ENCODE results near the gene SLC7A8. TPM values are rescaled to one million over a fixed set of nuclear protein-coding genes. Genes with fewer than 3 reads are reported as not detected.

The SLC7A8 gene
- total RNA-seq, 4 donors from 2014 or later, result 45.2 to 67.7 (median 53.2) TPM

- WGBS, result 76% methylated on average over 6 of the region's 6 CpGs
- Histone ChIP-seq H3K27ac (no peak overlapping the region), H3K27me3 (peaks cover 5% of the 10 kb centered on the region), H3K36me3 (no peaks in the 10 kb centered on the region), H3K4me3 (no peak overlapping the region), H3K9me3 (no peaks in the 10 kb centered on the region), H3K4me1 (no peaks in the 10 kb centered on the region)
- no peak for DNase-seq (ENCODE audit: low spot score in 2 of 2)
- no peak for TF ChIP-seq EP300 (IDR thresholded peaks at IDR 0.05)
- TF ChIP-seq CTCF (IDR thresholded peaks at IDR 0.05), result no peak
- no peak for TF ChIP-seq POLR2AphosphoS5 (IDR thresholded peaks at IDR 0.05)
- TF ChIP-seq POLR2A (IDR thresholded peaks at IDR 0.05), result no peak
These were observed 33.9 kb upstream of the SLC7A8 start for GRCh38 chr14:23217032-23218020.

- TF ChIP-seq POLR2AphosphoS5 (IDR thresholded peaks at IDR 0.05) (no peak), POLR2A (IDR thresholded peaks at IDR 0.05) (no peak), CTCF (IDR thresholded peaks at IDR 0.05) (no peak), EP300 (IDR thresholded peaks at IDR 0.05) (no peak)
These were observed 32.0 kb upstream of the SLC7A8 start for GRCh38 chr14:23215421-23215820.

DNA sequence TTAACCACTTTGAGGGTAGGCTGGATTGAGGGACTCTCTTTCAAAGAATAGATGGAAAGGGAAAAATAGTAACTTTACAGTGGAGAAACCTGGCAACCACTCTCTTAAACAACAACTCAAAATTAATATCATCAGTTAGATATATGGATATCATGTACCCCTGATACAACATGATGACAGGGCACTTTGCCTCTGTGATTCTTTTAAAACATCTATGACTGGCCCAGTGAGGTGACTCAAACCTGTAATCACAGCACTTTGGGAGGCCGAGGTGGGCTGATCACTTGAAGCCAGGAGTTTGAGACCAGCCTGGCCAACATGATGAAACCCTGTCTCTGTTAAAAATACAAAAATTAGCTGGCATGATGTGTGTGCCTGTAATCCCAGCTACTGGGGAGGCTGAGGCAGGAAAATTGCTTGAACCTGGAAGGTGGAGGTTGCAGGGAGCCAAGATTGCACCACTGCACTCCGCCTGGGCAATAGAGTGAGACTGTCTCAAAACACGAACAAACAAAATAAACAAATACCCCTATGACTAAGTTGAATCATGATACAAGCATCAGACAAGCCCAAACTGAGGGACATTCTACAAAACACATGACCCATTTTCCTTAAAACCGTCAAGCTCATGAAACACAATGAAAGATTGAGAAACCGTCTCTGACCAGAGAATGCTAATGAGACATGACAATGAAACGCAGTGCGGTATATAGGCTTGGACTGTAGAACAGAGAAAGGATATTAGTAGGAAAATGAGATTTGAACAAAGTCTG is 26.4 kb upstream of the SLC7A8 start:
- Histone ChIP-seq H3K4me3 (no peak overlapping the region), H3K36me3 (no peaks in the 10 kb centered on the region), H3K27ac (no peak overlapping the region), H3K4me1 (no peaks in the 10 kb centered on the region), H3K27me3 (no peaks in the 10 kb centered on the region), H3K9me3 (no peaks in the 10 kb centered on the region)
- DNase-seq (ENCODE audit: low spot score in 2 of 2), result no peak
- WGBS, result 78% methylated on average over 7 of the region's 7 CpGs
- TF ChIP-seq CTCF (IDR thresholded peaks at IDR 0.05) (no peak), EP300 (IDR thresholded peaks at IDR 0.05) (no peak), POLR2AphosphoS5 (IDR thresholded peaks at IDR 0.05) (no peak)

More at GRCh38 chr14:23215421-23215820, 32.0 kb upstream of the SLC7A8 start:
- Histone ChIP-seq H3K36me3 (no peaks in the 10 kb centered on the region), H3K4me3 (no peak overlapping the region), H3K27ac (no peak overlapping the region), H3K9me3 (no peaks in the 10 kb centered on the region), H3K4me1 (no peaks in the 10 kb centered on the region), H3K27me3 (peaks cover 3% of the 10 kb centered on the region)
- DNase-seq (ENCODE audit: low spot score in 2 of 2), result no peak
- 93% methylated on average over 1 of the region's 1 CpG for WGBS

- H3K4me1 ChIP-seq, result no peaks in the 10 kb centered on the region
These were observed 24.9 kb upstream of the SLC7A8 start for GRCh38 chr14:23208324-23208723.

More at GRCh38 chr14:23208324-23208723, 24.9 kb upstream of the SLC7A8 start:
- Histone ChIP-seq H3K4me3 (no peak overlapping the region), H3K9me3 (no peaks in the 10 kb centered on the region), H3K36me3 (no peaks in the 10 kb centered on the region), H3K27ac (no peak overlapping the region), H3K27me3 (no peaks in the 10 kb centered on the region)
- DNase-seq (ENCODE audit: low spot score in 2 of 2), result no peak
- TF ChIP-seq POLR2AphosphoS5 (IDR thresholded peaks at IDR 0.05), result no peak
- TF ChIP-seq CTCF (IDR thresholded peaks at IDR 0.05), result no peak
- TF ChIP-seq EP300 (IDR thresholded peaks at IDR 0.05), result no peak
- no peak for TF ChIP-seq POLR2A (IDR thresholded peaks at IDR 0.05)

Data from suprapubic skin (tissue), 4 donors.